HCT116 (cell line): ENCODE results near the gene APLF. TPM values are rescaled to one million over a fixed set of nuclear protein-coding genes. Genes with fewer than 3 reads are reported as not detected.

Experiments
- ATAC-seq: fragments of 200-7000 bp; cut with Tn5 transposase; 2 replicates; pipeline ENCODE4 v1.9.1; 2020; ENCODE audit warnings: mild to moderate bottlenecking, moderate library complexity
- BruUV-seq: library from RNA; stranded (reverse); fragments of 400-500 nt; replicated peaks from 2 replicates; lab custom pipeline; 2021; lab: Mats Ljungman, UMichigan
- CTCF ChIA-PET: fragments of 300-600 bp; sonication (Branson Sonifier 250); formaldehyde crosslinking; loops from one replicate; lab custom pipeline; 2021; ENCODE audit warnings: antibody characterized with exemption; lab: Charles Lee
- POLR2A ChIA-PET: fragments of 300-600, 350-600 bp; sonication (Branson Sonifier 250); formaldehyde crosslinking; loops from one replicate; lab custom pipeline; 2021; ENCODE audit warnings: antibody characterized with exemption; lab: Charles Lee
- RAD21 ChIA-PET, 2 experiments: fragments of 300-600 bp; sonication (Branson Sonifier 250); formaldehyde crosslinking; loops; one replicate each; lab custom pipeline; 2023; ENCODE audit warnings: low total read pairs in 2 of 2; ENCODE audit not compliant: uncharacterized antibody in 2 of 2, unreplicated experiment in 2 of 2, low non-redundant PET in 1 of 2; lab: Charles Lee
- DNase-seq: peaks from one replicate; pipeline ENCODE4 v3.0.0-alpha.2; 2010; ENCODE audit warnings: low read depth, low spot score
- H2AFZ ChIP-seq: fragments of 200-600 bp; shearing (Covaris generic), sonication (generic); 2 replicates; pipeline ENCODE4 v1.6.1; 2017; ENCODE audit warnings: low read depth, mixed run types, mixed read lengths, antibody characterized with exemption, low read length; ENCODE audit not compliant: poor library complexity, severe bottlenecking
- H3K27ac ChIP-seq: 2 replicates; pipeline ENCODE4 v1.5.1; 2012; ENCODE audit warnings: low read depth, low read length
- H3K27me3 ChIP-seq: fragments of 200-600 bp; sonication (generic); 2 replicates; pipeline ENCODE4 v1.6.1; 2016; ENCODE audit warnings: mixed run types, low read length, mixed read lengths; ENCODE audit not compliant: insufficient read depth
- H3K36me3 ChIP-seq, 2 experiments: fragments of 200-500 bp in 1 of 2; fragments of 200-600 bp in 1 of 2; sonication (Bioruptor generic) in 1 of 2; sonication (generic) in 1 of 2; 2 replicates each; pipeline versions ENCODE4 v1.5.1 to v1.6.1; 2014 to 2016; ENCODE audit warnings: low read length in 2 of 2, inconsistent platforms in 1 of 2, mixed read lengths in 1 of 2, mixed run types in 1 of 2; ENCODE audit not compliant: insufficient read depth in 2 of 2, control insufficient read depth in 1 of 2
- H3K4me1 ChIP-seq, 2 experiments: fragments of 200-600 bp in 1 of 2; sonication (generic) in 1 of 2; 2 replicates each; pipeline versions ENCODE4 v1.5.1 to v1.6.1; 2012 to 2017; ENCODE audit warnings: low read length in 2 of 2, inconsistent platforms in 1 of 2, mild to moderate bottlenecking in 1 of 2, mixed read lengths in 1 of 2, mixed run types in 1 of 2, moderate library complexity in 1 of 2; ENCODE audit not compliant: insufficient read depth in 2 of 2, control insufficient read depth in 1 of 2
- H3K4me2 ChIP-seq: fragments of 200-600 bp; sonication (generic); 2 replicates; pipeline ENCODE4 v1.6.1; 2017; ENCODE audit warnings: mixed run types, low read length, mixed read lengths
- H3K4me3 ChIP-seq, 2 experiments: fragments of 200-600 bp in 1 of 2; sonication (generic) in 1 of 2; replicated peaks in 1 of 2; 2 replicates each; pipeline ENCODE4 v1.5.1; 2011 to 2016; ENCODE audit warnings: low read length in 2 of 2, control low read depth in 1 of 2, low read depth in 1 of 2, mild to moderate bottlenecking in 1 of 2, mixed read lengths in 1 of 2, mixed run types in 1 of 2
- H3K79me2 ChIP-seq: fragments of 200-600 bp; sonication (generic); 2 replicates; pipeline ENCODE4 v1.6.1; 2017; ENCODE audit warnings: mild to moderate bottlenecking, mixed run types, low read length, moderate library complexity, mixed read lengths; ENCODE audit not compliant: insufficient read depth
- H3K9ac ChIP-seq: fragments of 200-600 bp; sonication (generic); 2 replicates; pipeline ENCODE4 v1.6.1; 2016; ENCODE audit warnings: low read length, mixed read lengths
- H3K9me2 ChIP-seq: fragments of 200-600 bp; sonication (generic), shearing (Covaris generic); 2 replicates; pipeline ENCODE4 v1.6.1; 2017; ENCODE audit warnings: mixed run types, mild to moderate bottlenecking, moderate library complexity; ENCODE audit not compliant: insufficient read depth
- H3K9me3 ChIP-seq, 2 experiments: fragments of 200-500 bp in 1 of 2; fragments of 200-600 bp in 1 of 2; sonication (Bioruptor generic) in 1 of 2; sonication (generic) in 1 of 2; 2 replicates each; pipeline ENCODE4 v1.6.1; 2014 to 2017; ENCODE audit warnings: low read length in 2 of 2, mixed read lengths in 2 of 2, inconsistent platforms in 1 of 2, low read depth in 1 of 2, mild to moderate bottlenecking in 1 of 2, mixed run types in 1 of 2, moderate library complexity in 1 of 2; ENCODE audit not compliant: control insufficient read depth in 1 of 2, insufficient read depth in 1 of 2
- H4K20me1 ChIP-seq: fragments of 200-600 bp; sonication (generic), shearing (Covaris generic); 2 replicates; pipeline ENCODE4 v1.6.1; 2017; ENCODE audit warnings: mixed run types, mild to moderate bottlenecking, moderate library complexity; ENCODE audit not compliant: insufficient read depth
- CBX3 ChIP-seq: IDR thresholded peaks from 2 replicates; pipeline ENCODE4 v1.6.1; 2012; ENCODE audit warnings: low read depth
- CEBPB ChIP-seq: IDR thresholded peaks from 2 replicates; pipeline ENCODE4 v1.6.1; 2012; ENCODE audit warnings: low read depth
- CTCF ChIP-seq, 3 experiments: fragments of 200-600 bp in 1 of 3; sonication (generic) in 1 of 3; IDR thresholded peaks in 2 of 3; conservative IDR thresholded peaks in 1 of 3; 2 replicates each; pipeline ENCODE4 v1.5.1; 2012 to 2017; ENCODE audit warnings: low read depth in 2 of 3, low read length in 2 of 3, antibody characterized with exemption in 1 of 3, borderline replicate concordance in 1 of 3, control low read depth in 1 of 3, mild to moderate bottlenecking in 1 of 3, mixed read lengths in 1 of 3, mixed run types in 1 of 3, moderate library complexity in 1 of 3; ENCODE audit not compliant: insufficient read depth in 1 of 3
- ELF1 ChIP-seq: IDR thresholded peaks from 2 replicates; pipeline ENCODE4 v1.6.1; 2012; ENCODE audit warnings: low read depth, borderline replicate concordance
- EZH2 ChIP-seq: fragments of 200-600 bp; sonication (generic); IDR thresholded peaks from 2 replicates; pipeline ENCODE4 v1.6.1; 2017; ENCODE audit warnings: antibody characterized with exemption, mixed run types
- EZH2phosphoT487 ChIP-seq: fragments of 200-600 bp; IDR thresholded peaks from 2 replicates; pipeline ENCODE4 v1.6.1; 2018; ENCODE audit warnings: antibody characterized with exemption, borderline replicate concordance
- JUND ChIP-seq: IDR thresholded peaks from 2 replicates; pipeline ENCODE4 v1.6.1; 2012
- MAX ChIP-seq: IDR thresholded peaks from 2 replicates; pipeline ENCODE4 v1.6.1; 2012
- POLR2A ChIP-seq: IDR thresholded peaks from 2 replicates; pipeline ENCODE4 v1.7.0; 2011; ENCODE audit warnings: borderline replicate concordance; ENCODE audit not compliant: insufficient read depth, insufficient read length; ENCODE audit errors: extremely low read depth
- SIN3A ChIP-seq: IDR thresholded peaks from 2 replicates; pipeline ENCODE4 v1.6.1; 2012; ENCODE audit warnings: low read depth
- YY1 ChIP-seq: IDR thresholded peaks from 2 replicates; pipeline ENCODE4 v1.6.1; 2011; ENCODE audit warnings: low read length, low read depth, moderate library complexity, mild to moderate bottlenecking; ENCODE audit not compliant: insufficient replicate concordance; ENCODE audit errors: extremely low read depth
- ZBTB33 ChIP-seq: IDR thresholded peaks from 2 replicates; pipeline ENCODE4 v1.6.1; 2011; ENCODE audit warnings: mild to moderate bottlenecking, low read length, moderate library complexity; ENCODE audit not compliant: insufficient replicate concordance; ENCODE audit errors: extremely low read depth
- intact Hi-C: fragments of 100-400 bp; cut with micrococcal nuclease; formaldehyde crosslinking; loops from 2 replicates; pipeline ENCODE4 v1.10.0; 2022
- total RNA-seq: library from RNA; stranded (reverse); gene quantifications from one replicate; pipeline ENCODE4 v1.2.1, GENCODE V29; 2021; ENCODE audit not compliant: unreplicated experiment

Gene APLF
- total RNA-seq, 1 experiment from 2014 or later: 1.6 TPM

- TF ChIP-seq CTCF (IDR thresholded peaks at IDR 0.05 in 2 of 3, conservative IDR thresholded peaks at IDR 0.05 in 1 of 3; ENCODE audit: borderline replicate concordance in 1 of 3, insufficient read depth in 1 of 3, low read depth in 2 of 3, low read length in 2 of 3): no peak
- TF ChIP-seq MAX: no peak
- TF ChIP-seq YY1: no peak
Measured at GRCh38 chr2:68607837-68608236, 140.5 kb downstream of the APLF start (continued).

GRCh38 chr2:68612765-68613519, 145.6 kb downstream of the APLF start:
- no peaks in the 10 kb centered on the region for H4K20me1 ChIP-seq
- no peaks in the 10 kb centered on the region for H3K4me1 ChIP-seq
- TF ChIP-seq CBX3 (no peak), SIN3A (no peak), CEBPB (no peak), EZH2 (no peak), EZH2phosphoT487 (no peak), ZBTB33 (no peak), POLR2A (no peak), ELF1 (no peak), JUND (no peak), MAX (no peak)
- no peak overlapping the region for H3K27ac ChIP-seq
- H3K9ac ChIP-seq: no peak overlapping the region
- POLR2A ChIA-PET: no interaction called here
- CTCF ChIA-PET: no interaction called here
- no peaks in the 10 kb centered on the region for H3K36me3 ChIP-seq
- no peak overlapping the region for H3K4me3 ChIP-seq
- no TSS peak for BruUV-seq
- H3K79me2 ChIP-seq: no peaks in the 10 kb centered on the region
- ATAC-seq (no peak), DNase-seq (no peak)
- H3K27me3 ChIP-seq: no peaks in the 10 kb centered on the region
- intact Hi-C loops: no loop called here
- no peaks in the 10 kb centered on the region for H3K9me3 ChIP-seq
- RAD21 ChIA-PET: no interaction called here
- no peak overlapping the region for H2AFZ ChIP-seq
- no peak overlapping the region for H3K4me2 ChIP-seq
- H3K9me2 ChIP-seq: no peaks in the 10 kb centered on the region
